NCI-H187 treated with DMSO at 0.1 percent for 48 hours (cell line): ENCODE measurements around the gene DIS3L.
"Not testable (repeated sequence)": the region's sequence is repeated elsewhere in the genome, so short reads cannot be mapped to it uniquely, and the experiment has no call there.

Experiments used
- DNase-seq: peaks from one replicate; lab custom pipeline; 2025; lab: John Stamatoyannopoulos, UW

Gene DIS3L

DNA sequence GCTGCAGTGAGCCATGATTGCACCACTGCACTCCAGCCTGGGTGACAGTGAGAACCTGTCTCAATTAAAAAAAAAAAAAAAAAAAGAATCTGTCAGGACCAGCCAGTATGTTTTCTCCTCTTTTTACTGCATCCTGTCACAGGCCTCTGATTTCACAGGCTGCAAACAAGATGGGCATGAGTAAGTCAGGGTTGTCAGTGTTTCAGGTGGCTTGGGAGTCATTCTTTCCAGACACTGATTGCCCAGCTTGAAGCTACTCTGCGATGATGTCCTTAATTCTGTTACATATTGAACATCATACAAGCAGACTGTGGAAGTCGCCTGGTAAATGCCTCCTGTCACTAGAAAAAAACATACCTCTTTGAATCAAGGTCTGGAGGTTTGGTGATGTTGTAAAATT lies 18.8 kb downstream of the DIS3L start:
- DNase-seq, result no peak

GRCh38 chr15:66323312-66323928 lies 30.1 kb downstream of the DIS3L start:
- no peak for DNase-seq

- no peak for DNase-seq
Observed at GRCh38 chr15:66326051-66326450, 32.7 kb downstream of the DIS3L start.

DNA sequence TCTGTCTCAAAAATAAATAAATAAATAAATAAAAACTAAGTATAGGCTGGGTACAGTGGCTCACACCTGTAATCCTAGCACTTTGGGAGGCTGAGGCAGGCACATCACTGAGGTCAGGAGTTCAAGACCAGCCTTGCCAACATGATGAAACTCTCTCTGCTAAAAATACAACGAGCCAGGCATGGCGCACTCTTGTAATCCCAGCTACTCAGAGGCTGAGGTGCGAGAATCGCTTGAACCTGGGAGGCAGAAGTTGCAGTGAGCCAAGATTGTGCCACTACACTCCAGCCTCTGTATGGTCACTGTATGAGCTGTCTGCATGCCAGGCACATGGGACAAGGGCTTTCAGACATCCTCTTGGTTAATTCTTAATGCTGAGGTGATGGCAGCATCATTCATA lies 34.4 kb downstream of the DIS3L start:
- no peak for DNase-seq

- no peak for DNase-seq
Observed at GRCh38 chr15:66328771-66329170, 35.4 kb downstream of the DIS3L start.

DNA sequence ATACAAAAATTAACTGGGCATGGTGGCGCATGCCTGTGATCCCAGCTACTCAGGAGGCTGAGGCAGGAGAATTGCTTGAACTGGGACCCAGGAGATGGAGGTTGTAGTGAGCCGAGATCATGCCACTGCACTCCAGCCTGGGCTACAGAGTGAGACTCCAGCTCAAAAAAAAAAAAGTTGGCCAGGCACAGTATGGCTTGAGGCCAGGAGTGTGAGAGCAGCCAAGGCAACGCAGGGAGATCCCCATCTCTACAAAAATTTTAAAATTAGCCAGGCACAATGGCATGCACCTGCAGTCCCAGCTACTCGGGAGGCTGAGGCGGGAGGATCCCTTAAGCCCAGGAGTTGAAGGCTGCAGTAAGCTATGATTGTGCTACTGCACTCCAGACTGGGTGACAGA lies 55.2 kb downstream of the DIS3L start:
- DNase-seq, result not testable (repeated sequence)

- DNase-seq, result no peak
Observed at GRCh38 chr15:66356077-66356358, 62.6 kb downstream of the DIS3L start.

DNA sequence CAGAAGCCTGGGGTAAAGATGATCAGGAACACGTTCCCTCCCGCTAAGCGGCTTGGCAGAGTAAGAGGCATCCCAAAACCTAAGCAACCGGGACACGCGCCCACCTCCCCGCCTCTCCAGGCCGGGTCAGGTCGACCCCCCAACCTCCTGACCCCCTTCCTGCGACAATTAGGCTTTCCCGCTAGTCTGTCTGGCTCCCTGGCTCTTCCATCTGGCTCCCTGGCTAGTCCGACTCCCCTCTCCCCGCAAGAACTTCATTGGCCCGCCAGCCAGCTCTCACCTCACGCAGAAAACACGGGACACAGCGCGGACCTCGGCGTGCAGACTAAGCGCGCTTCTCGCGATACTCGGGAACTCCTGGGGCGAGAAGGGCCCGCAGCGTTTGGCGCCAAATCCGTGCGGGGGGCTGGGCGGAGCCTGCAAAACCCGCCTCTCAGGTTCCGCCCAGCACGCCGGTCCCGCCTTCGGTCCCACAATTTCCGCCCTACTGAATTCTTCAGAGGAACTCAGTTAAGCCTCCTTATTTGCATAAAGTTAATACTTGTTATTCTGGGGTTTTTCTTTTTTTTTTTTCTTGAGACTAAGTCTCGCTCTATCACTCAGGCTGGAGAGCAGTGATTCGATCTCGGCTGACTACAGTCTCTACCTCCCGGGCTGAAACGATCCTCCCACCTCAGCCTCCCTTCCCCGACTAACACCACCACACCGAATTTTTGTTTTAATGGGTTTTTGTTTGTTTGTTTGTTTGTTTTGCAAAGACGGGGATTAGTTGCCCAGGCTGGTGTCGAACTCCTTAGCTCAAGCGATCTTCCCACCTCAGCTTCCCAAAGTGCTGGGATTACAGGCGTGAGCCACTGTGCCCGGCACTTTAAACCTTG lies 63.2 kb downstream of the DIS3L start, which contains the start of gene TIPIN:
TSS of gene TIPIN (minus strand) at position 327 of the 878 bp plus-strand sequence. CDS start 3,738 bp downstream, outside the sequence.
- peak; percentile 21 for DNase-seq

- no peak for DNase-seq
Observed at GRCh38 chr15:66359740-66360139, 66.4 kb downstream of the DIS3L start.

DNA sequence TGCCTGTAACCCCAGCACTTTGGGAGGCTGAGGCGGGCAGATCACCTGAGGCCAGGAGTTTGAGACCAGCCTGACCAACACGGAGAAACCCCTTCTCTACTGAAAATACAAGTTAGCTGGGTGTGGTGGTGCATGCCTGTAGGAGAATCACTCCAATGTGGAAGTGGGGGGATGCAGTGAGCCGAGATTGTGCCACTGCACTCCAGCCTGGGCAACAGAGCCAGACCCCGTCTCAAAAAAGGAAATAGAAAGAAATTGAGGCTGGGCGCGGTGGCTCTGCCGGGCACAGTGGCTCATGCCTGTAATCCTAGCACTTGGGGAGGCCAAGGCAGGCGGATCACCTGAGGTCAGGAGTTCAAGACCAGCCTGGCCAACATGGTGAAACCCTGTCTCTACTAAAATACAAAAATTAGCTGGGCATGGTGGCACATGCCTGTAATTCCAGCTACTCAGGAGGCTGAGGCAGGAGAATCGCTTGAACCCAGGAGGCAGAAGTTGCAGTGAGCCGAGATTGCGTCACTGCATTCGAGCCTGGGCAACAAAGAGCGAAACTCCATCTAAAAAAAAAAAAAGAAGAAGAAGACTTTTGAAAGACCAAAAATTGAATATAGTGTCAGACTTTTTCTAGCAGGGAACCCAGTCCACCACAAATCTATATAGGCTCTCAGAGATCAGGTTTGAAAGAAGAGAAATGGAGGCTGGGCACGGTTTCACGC lies 68.5 kb downstream of the DIS3L start:
- DNase-seq, result not testable (repeated sequence)

DNA sequence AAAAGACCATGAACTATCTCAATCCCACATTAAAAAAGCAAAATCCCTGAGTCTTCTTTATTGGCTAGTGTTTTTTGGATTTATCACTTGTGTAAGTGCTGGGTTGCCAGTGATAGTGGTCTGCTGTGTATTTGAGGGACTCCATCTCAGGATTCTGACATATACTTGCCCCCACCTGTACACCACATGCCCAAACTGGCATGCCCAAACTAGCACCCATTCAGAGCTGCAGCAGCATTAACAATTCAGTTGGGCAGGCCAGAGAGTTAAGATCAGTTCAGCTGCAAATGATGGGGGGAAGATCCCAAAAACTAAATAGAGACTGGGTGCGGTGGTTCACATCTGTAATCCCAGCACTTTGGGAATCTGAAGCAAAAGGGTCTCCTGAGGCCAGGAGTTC lies 69.4 kb downstream of the DIS3L start:
- DNase-seq, result no peak

DNA sequence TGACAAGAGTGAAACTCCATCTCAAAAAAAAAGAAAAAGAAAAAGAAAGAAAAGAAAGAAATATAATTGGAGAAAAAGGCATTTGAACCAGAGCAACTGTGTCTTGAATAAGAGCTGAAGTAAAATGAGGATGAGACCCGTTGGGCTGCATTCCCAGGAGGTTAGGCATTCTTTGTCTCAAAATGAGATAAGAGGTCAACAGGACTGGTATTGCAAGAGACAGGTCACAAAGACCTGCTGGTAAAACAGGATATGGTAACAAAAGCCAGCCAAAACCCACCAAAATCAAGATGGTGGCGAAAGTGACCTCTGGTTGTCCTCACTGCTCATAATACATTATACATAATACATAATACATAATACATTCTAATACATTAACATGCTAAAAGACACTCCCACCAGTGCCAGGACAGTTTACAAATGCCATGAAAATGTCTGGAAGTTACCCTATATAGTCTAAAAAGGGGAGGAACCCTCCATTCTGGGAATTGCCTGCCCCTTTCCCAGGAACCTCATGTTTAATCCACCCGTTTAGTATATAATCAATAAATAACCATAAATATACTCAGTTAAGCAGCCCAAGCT lies 71.7 kb downstream of the DIS3L start:
- no peak for DNase-seq

GRCh38 chr15:66369773-66370651 lies 76.6 kb downstream of the DIS3L start:
- no peak for DNase-seq

DNA sequence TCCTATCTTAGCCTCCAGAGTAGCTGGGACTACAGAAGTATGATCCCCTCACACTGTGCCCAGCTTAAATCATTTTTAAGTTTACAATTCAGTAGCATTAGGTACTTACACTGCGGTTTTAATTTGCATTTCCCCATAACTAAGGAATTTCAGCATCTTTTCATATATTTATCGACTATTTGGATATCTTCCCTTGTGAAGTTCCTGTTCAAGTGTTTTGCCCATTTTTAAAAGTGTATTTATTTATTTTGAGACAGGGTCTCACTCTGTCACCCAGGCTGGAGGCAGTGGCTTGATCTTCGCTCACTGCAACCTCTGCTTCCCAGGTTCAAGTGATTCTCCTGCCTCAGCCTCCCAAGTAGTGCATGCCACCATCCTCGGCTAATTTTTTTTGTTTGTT lies 80.8 kb downstream of the DIS3L start:
- no peak for DNase-seq

- no peak for DNase-seq
Observed at GRCh38 chr15:66378814-66379430, 85.6 kb downstream of the DIS3L start.

GRCh38 chr15:66381376-66381775 lies 88.0 kb downstream of the DIS3L start:
- DNase-seq, result not testable (repeated sequence)
